Activated CD4-positive, alpha-beta T cell treated with anti-CD3 and anti-CD28 coated beads, Interleukin-2, amount 10 ng/mL, durations not matched to agents 24 days and 14 days (primary cell): ENCODE results near the gene DBP. TPM values are rescaled to one million over a fixed set of nuclear protein-coding genes. Genes with fewer than 3 reads are reported as not detected.

Experiments
- DNase-seq: peaks from one replicate; pipeline ENCODE4 v3.0.0; 2022
- H3K27ac Mint-ChIP-seq: one replicate; pipeline ENCODE4 v1.8.0; 2022; ENCODE audit warnings: mild to moderate bottlenecking, mixed read lengths
- H3K27me3 Mint-ChIP-seq: one replicate; pipeline ENCODE4 v1.8.0; 2022; ENCODE audit warnings: mixed read lengths
- H3K36me3 Mint-ChIP-seq: one replicate; pipeline ENCODE4 v1.8.0; 2022; ENCODE audit warnings: low read depth, mild to moderate bottlenecking, mixed read lengths
- H3K4me1 Mint-ChIP-seq: one replicate; pipeline ENCODE4 v1.8.0; 2021; ENCODE audit warnings: mixed read lengths
- H3K4me3 Mint-ChIP-seq: one replicate; pipeline ENCODE4 v1.8.0; 2022; ENCODE audit warnings: mild to moderate bottlenecking, moderate library complexity, mixed read lengths
- H3K9me3 Mint-ChIP-seq: one replicate; pipeline ENCODE4 v1.8.0; 2021; ENCODE audit warnings: mixed read lengths
- intact Hi-C: fragments of 100-400 bp; cut with micrococcal nuclease; formaldehyde crosslinking; loops from one replicate; pipeline ENCODE4 v1.15.1; 2023
- total RNA-seq: library from RNA; stranded (reverse); gene quantifications from 2 replicates; pipeline ENCODE4 v1.2.3, GENCODE V29; 2022

Gene DBP
- total RNA-seq, 1 donor from 2014 or later = 11.2 TPM

- Mint-ChIP-seq H3K9me3 (peaks cover 10% of the 10 kb centered on the region), H3K4me3 (no peak overlapping the region), H3K4me1 (peaks cover 7% of the 10 kb centered on the region), H3K27ac (no peak overlapping the region), H3K27me3 (no peaks in the 10 kb centered on the region), H3K36me3 (no peaks in the 10 kb centered on the region)
- intact Hi-C loops = loop anchor here (2.0 kb wide), 1 partner anchor 65 kb away; no protein-coding TSS in a partner anchor
- no peak for DNase-seq
These were observed 36.4 kb upstream of the DBP start for GRCh38 chr19:48673436-48674100.

- peaks cover 10% of the 10 kb centered on the region for H3K9me3 Mint-ChIP-seq
- no peaks in the 10 kb centered on the region for H3K36me3 Mint-ChIP-seq
- DNase-seq = no peak
- peaks cover 7% of the 10 kb centered on the region for H3K4me1 Mint-ChIP-seq
- intact Hi-C loops = no loop called here
- H3K27ac Mint-ChIP-seq = no peak within 1 kb of the TSS
- no peak within 1 kb of the TSS for H3K4me3 Mint-ChIP-seq
- no peaks in the 10 kb centered on the region for H3K27me3 Mint-ChIP-seq
These were observed 35.8 kb upstream of the DBP start, which contains the start of gene NTN5 for GRCh38 chr19:48672994-48673393. NTN5 (minus strand) TSS chr19:48673017; CDS start chr19:48670986, 2,031 bp downstream.

GRCh38 chr19:48671446-48671995, 34.3 kb upstream of the DBP start:
- H3K27ac Mint-ChIP-seq = peak overlapping the region; percentile 45
- peaks cover 7% of the 10 kb centered on the region for H3K4me1 Mint-ChIP-seq
- peaks cover 10% of the 10 kb centered on the region for H3K9me3 Mint-ChIP-seq
- intact Hi-C loops = no loop called here
- DNase-seq = no peak
- H3K36me3 Mint-ChIP-seq = no peaks in the 10 kb centered on the region
- no peaks in the 10 kb centered on the region for H3K27me3 Mint-ChIP-seq
- H3K4me3 Mint-ChIP-seq = no peak overlapping the region

- peaks cover 10% of the 10 kb centered on the region for H3K9me3 Mint-ChIP-seq
- no peaks in the 10 kb centered on the region for H3K36me3 Mint-ChIP-seq
- H3K4me1 Mint-ChIP-seq = peaks cover 7% of the 10 kb centered on the region
- no peak overlapping the region for H3K4me3 Mint-ChIP-seq
- peak overlapping the region; percentile 45 for H3K27ac Mint-ChIP-seq
- DNase-seq = no peak
- intact Hi-C loops = no loop called here
- no peaks in the 10 kb centered on the region for H3K27me3 Mint-ChIP-seq
These were observed 33.7 kb upstream of the DBP start for GRCh38 chr19:48670699-48671445.

- Mint-ChIP-seq H3K4me3 (no peak overlapping the region), H3K4me1 (peaks cover 2% of the 10 kb centered on the region), H3K27me3 (no peaks in the 10 kb centered on the region), H3K27ac (no peak overlapping the region), H3K36me3 (no peaks in the 10 kb centered on the region), H3K9me3 (peaks cover 10% of the 10 kb centered on the region)
- no peak for DNase-seq
- intact Hi-C loops = no loop called here
These were observed 32.9 kb upstream of the DBP start for GRCh38 chr19:48669903-48670668.

GRCh38 chr19:48668761-48669160, 31.6 kb upstream of the DBP start:
- DNase-seq = no peak
- peaks cover 10% of the 10 kb centered on the region for H3K9me3 Mint-ChIP-seq
- no peaks in the 10 kb centered on the region for H3K36me3 Mint-ChIP-seq
- no peaks in the 10 kb centered on the region for H3K4me1 Mint-ChIP-seq
- no peaks in the 10 kb centered on the region for H3K27me3 Mint-ChIP-seq
- H3K27ac Mint-ChIP-seq = no peak overlapping the region
- no peak overlapping the region for H3K4me3 Mint-ChIP-seq
- intact Hi-C loops = no loop called here

GRCh38 chr19:48668332-48668731, 31.2 kb upstream of the DBP start:
- H3K4me3 Mint-ChIP-seq = no peak overlapping the region
- peaks cover 10% of the 10 kb centered on the region for H3K9me3 Mint-ChIP-seq
- intact Hi-C loops = no loop called here
- no peaks in the 10 kb centered on the region for H3K36me3 Mint-ChIP-seq
- no peaks in the 10 kb centered on the region for H3K4me1 Mint-ChIP-seq
- no peaks in the 10 kb centered on the region for H3K27me3 Mint-ChIP-seq
- no peak overlapping the region for H3K27ac Mint-ChIP-seq
- DNase-seq = no peak

- Mint-ChIP-seq H3K4me3 (no peak overlapping the region), H3K27me3 (no peaks in the 10 kb centered on the region), H3K36me3 (no peaks in the 10 kb centered on the region), H3K9me3 (peaks cover 10% of the 10 kb centered on the region), H3K4me1 (peaks cover 5% of the 10 kb centered on the region), H3K27ac (no peak overlapping the region)
- DNase-seq = no peak
- intact Hi-C loops = no loop called here
These were observed 28.6 kb upstream of the DBP start for GRCh38 chr19:48665786-48666185.

- intact Hi-C loops = no loop called here
- Mint-ChIP-seq H3K27me3 (no peaks in the 10 kb centered on the region), H3K36me3 (no peaks in the 10 kb centered on the region), H3K9me3 (peaks cover 4% of the 10 kb centered on the region), H3K27ac (no peak overlapping the region), H3K4me1 (peaks cover 7% of the 10 kb centered on the region), H3K4me3 (no peak overlapping the region)
- no peak for DNase-seq
These were observed 27.3 kb upstream of the DBP start for GRCh38 chr19:48664476-48664875.

GRCh38 chr19:48663667-48664066, 26.5 kb upstream of the DBP start:
- peaks cover 7% of the 10 kb centered on the region for H3K4me1 Mint-ChIP-seq
- H3K9me3 Mint-ChIP-seq = peaks cover under 1% of the 10 kb centered on the region
- peaks cover 3% of the 10 kb centered on the region for H3K27me3 Mint-ChIP-seq
- intact Hi-C loops = no loop called here
- H3K4me3 Mint-ChIP-seq = no peak overlapping the region
- no peak for DNase-seq
- H3K36me3 Mint-ChIP-seq = no peaks in the 10 kb centered on the region
- H3K27ac Mint-ChIP-seq = peak overlapping the region; percentile 51

- intact Hi-C loops = loop anchor here (1.0 kb wide), 1 partner anchor 53 kb away; no protein-coding TSS in a partner anchor
These were observed 24.5 kb upstream of the DBP start for GRCh38 chr19:48661711-48662090.

GRCh38 chr19:48660852-48661710, 23.9 kb upstream of the DBP start:
- H3K36me3 Mint-ChIP-seq = no peaks in the 10 kb centered on the region
- H3K4me1 Mint-ChIP-seq = peaks cover 9% of the 10 kb centered on the region
- peak overlapping the region; percentile 57 for H3K4me3 Mint-ChIP-seq
- intact Hi-C loops = loop anchor here (1.0 kb wide), 1 partner anchor 53 kb away; no protein-coding TSS in a partner anchor
- no peaks in the 10 kb centered on the region for H3K9me3 Mint-ChIP-seq
- DNase-seq = peak; percentile 95
- peak overlapping the region; percentile 87 for H3K27ac Mint-ChIP-seq
- peaks cover 8% of the 10 kb centered on the region for H3K27me3 Mint-ChIP-seq

More at GRCh38 chr19:48661711-48662090, 24.5 kb upstream of the DBP start:
- no peak overlapping the region for H3K4me3 Mint-ChIP-seq
- H3K27me3 Mint-ChIP-seq = peaks cover 8% of the 10 kb centered on the region
- H3K27ac Mint-ChIP-seq = no peak overlapping the region
- no peaks in the 10 kb centered on the region for H3K36me3 Mint-ChIP-seq
- DNase-seq = no peak
- no peaks in the 10 kb centered on the region for H3K9me3 Mint-ChIP-seq
- peaks cover 9% of the 10 kb centered on the region for H3K4me1 Mint-ChIP-seq

- Mint-ChIP-seq H3K4me3 (no peak overlapping the region), H3K9me3 (no peaks in the 10 kb centered on the region)
These were observed 22.6 kb upstream of the DBP start for GRCh38 chr19:48659768-48660167.

More at GRCh38 chr19:48659768-48660167, 22.6 kb upstream of the DBP start:
- Mint-ChIP-seq H3K27me3 (peaks cover 8% of the 10 kb centered on the region), H3K27ac (no peak overlapping the region), H3K4me1 (peaks cover 9% of the 10 kb centered on the region), H3K36me3 (no peaks in the 10 kb centered on the region)
- no peak for DNase-seq
- intact Hi-C loops = no loop called here
